GM12874 (cell line): ENCODE results near the gene BSPRY.
A peak's percentile ranks its signal among the peaks of the same experiment; 100 is the strongest.

Experiments
- TF ChIP-seq, protein P1 (sequence below): IDR thresholded peaks from 2 replicates; pipeline ENCODE4 v1.5.1; 2011; ENCODE audit warnings: low read depth, mild to moderate bottlenecking, control low read depth, low read length, moderate library complexity; ENCODE audit not compliant: insufficient read depth

The BSPRY gene

DNA sequence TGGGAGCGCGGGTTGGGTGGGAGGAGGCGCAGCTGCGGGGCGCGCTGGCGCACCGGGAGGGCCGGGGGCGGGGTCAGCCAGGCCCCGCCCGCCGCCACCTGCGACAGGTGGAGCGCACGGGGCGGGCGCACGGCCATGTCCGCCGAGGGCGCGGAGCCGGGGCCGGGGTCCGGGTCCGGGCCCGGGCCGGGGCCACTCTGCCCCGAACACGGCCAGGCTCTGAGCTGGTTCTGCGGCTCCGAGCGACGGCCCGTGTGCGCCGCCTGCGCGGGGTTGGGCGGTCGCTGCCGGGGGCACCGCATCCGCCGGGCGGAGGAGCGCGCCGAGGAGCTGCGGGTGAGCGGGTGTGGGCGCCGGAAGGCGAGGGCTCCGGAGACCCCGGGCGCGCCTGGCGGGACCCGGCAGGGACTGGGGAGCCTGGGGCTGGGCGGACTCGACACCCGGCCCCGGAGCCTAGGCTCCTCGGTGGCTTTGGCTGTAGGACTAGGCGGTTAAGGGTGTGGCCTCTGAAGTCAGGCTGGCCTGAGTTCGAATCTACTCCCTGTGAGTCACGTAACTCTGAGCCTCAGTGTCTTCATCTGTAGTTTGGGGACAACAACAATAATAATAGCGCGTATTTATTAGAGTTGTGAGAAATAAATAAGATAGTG is at the start of gene BSPRY:
Gene BSPRY (plus strand): TSS at position 97 of the 650 bp plus-strand sequence. CDS start 39 bp downstream, at position 136.
- TF ChIP-seq, protein P1, sequence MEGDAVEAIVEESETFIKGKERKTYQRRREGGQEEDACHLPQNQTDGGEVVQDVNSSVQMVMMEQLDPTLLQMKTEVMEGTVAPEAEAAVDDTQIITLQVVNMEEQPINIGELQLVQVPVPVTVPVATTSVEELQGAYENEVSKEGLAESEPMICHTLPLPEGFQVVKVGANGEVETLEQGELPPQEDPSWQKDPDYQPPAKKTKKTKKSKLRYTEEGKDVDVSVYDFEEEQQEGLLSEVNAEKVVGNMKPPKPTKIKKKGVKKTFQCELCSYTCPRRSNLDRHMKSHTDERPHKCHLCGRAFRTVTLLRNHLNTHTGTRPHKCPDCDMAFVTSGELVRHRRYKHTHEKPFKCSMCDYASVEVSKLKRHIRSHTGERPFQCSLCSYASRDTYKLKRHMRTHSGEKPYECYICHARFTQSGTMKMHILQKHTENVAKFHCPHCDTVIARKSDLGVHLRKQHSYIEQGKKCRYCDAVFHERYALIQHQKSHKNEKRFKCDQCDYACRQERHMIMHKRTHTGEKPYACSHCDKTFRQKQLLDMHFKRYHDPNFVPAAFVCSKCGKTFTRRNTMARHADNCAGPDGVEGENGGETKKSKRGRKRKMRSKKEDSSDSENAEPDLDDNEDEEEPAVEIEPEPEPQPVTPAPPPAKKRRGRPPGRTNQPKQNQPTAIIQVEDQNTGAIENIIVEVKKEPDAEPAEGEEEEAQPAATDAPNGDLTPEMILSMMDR = no peak

DNA sequence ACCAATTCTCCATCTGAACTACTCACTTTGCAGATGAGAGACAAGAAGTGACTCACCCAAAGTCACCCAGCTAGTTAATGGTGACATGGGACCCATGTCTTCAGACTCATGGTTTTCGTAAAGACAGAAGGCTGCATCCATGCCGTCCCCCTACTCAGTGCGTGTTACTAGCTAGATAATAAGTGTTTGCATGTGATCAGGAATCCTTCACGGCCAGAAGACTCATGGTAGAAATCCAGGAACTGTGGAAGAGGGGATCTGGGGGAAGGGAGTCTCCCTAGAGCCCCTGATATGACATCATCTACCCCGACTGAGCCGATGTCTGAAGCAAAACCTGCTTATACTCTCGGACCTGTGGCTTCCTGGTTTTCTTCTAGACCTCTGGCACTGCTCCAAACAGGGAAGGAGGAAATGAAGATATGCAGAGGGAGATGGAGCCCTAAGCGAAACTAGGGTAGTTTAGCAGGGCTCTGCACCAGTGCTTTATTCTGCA is 49.5 kb upstream of the BSPRY start:
- TF ChIP-seq, protein P1 = no peak

DNA sequence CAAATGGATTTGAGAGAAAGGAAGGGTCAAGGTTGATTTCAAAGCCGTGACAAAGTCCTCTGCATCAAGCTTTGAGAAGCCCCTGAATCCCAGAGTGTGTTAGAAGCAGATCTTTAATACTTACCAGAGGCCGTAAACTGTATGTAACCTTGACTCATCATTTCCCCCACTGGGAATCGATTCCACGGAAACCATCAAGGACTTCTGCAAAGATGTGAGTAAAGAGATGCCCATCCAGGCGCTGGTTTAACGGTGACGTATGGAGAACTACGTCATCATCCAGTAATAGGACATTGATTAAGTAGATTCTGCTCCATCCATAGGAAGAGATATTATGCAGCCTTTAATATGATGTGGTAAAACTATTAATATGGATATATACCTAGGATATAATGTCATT is 47.8 kb upstream of the BSPRY start:
- TF ChIP-seq, protein P1 = no peak

DNA sequence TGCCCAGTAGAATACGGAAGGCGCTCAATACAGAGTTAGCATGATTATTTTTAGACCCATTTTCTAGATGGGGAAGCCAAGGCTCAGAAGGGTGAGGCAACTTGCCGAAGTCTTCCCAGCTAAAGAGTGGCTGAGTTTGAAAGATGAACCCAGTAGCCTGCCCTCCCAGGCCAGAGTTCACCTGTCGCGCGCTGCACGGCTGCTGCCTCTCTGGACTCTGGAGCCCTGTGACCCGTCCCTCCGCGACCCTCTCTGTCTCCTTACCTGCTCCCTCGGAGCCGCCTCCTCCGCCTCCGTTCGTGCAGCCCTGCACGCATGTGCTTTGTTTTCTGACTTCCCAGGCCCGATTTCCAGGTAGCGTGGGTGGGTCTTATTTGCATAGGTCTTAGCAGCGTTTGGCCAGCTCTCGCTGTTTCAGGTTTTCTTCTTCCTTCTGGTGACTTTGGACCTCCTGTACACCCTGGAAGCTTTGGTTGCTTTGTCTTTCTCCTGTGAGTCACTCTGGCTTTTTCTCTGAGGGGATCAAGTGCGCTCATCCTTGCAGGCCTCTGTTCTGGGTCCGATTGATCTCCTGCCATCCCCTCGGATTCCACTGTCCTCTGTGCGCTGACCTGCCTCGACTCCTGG is 46.4 kb upstream of the BSPRY start, which contains the start of gene RNF183:
Gene RNF183 (minus strand): TSS at position 585 of the 627 bp plus-strand sequence. CDS start 5,192 bp downstream, outside the sequence.
- TF ChIP-seq, protein P1 = no peak

DNA sequence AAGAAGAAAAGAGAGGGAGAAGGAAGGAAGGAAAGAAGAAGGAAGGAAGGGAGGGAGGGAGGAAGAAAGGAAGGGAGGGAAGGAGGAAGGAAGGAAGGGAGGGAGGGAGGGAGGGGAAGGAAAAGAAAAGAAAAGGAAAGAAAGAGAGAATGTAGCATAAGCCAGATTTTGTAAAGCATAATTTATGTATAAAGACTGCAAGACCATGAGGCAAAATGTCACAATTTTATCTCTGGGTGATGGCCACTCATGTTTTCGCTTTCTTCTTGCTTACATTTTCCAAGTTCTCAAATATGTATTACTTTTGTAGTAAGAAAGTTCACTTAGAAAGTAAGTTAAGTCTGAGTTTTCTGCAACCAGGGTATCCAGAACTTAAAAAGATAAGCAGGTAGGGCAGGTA is 42.8 kb upstream of the BSPRY start:
- TF ChIP-seq, protein P1 = no peak

DNA sequence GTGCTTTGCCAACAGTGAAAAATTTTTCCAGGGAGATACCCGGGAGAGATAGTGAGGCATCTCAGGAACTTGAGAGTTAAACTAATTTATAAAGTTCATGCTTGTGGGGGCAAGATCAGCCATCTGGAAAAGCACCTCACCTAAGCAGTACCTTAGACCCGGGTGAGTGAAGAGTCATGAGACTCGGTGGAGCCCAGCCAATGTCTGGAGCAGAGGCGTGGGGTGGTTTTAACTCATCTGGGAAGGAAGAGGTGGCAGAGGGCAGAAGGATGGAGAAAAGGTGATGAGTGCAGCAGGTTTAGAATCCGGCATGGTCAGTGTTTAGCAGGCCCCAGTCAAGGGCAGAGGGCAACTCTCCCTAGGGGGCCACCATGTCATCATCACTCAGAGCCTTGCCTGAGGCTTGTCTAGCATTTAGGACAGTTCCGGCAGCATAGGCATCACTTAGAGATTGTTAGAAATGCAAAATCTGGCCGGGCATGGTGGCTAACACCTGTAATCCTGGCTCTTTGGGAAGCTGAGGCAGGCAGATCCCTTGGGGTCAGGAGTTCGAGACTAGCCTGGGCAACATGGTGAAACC is 41.9 kb upstream of the BSPRY start:
- TF ChIP-seq, protein P1 = no peak

DNA sequence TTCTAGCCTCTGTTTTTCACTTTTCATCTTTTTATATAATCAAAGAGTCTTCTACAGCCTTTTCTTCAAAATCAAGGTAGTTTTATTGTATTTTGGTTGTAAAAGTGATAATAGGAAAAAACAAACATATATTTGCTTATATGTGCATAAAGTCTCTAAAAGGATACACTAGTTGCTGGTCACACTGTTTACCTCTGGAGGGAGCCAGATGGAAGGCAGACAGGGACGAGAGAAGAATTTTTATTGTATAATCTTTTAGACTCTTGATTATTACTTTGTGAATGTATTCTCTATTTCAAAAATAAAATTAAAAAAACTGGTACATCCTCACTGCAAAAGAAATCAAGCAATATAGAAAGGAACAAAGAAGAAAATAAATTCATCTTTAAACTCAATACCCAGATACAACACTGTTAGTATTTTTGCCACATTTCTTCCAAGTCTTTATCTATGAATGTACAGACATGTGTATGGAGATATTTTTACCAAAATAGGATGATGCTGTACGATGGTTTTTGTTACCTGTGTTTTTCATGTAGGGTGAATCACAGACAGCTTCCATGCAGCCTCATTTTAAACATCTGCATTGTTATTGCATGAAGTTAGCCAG is 40.0 kb upstream of the BSPRY start:
- TF ChIP-seq, protein P1 = peak; percentile 52; the same call in 1 of the 2 replicates
